ENCODE results near the gene CFAP69.

GRCh38 chr7:90236721-90237289 lies 8.2 kb upstream of the CFAP69 start:
- TF ChIP-seq, protein P1, sequence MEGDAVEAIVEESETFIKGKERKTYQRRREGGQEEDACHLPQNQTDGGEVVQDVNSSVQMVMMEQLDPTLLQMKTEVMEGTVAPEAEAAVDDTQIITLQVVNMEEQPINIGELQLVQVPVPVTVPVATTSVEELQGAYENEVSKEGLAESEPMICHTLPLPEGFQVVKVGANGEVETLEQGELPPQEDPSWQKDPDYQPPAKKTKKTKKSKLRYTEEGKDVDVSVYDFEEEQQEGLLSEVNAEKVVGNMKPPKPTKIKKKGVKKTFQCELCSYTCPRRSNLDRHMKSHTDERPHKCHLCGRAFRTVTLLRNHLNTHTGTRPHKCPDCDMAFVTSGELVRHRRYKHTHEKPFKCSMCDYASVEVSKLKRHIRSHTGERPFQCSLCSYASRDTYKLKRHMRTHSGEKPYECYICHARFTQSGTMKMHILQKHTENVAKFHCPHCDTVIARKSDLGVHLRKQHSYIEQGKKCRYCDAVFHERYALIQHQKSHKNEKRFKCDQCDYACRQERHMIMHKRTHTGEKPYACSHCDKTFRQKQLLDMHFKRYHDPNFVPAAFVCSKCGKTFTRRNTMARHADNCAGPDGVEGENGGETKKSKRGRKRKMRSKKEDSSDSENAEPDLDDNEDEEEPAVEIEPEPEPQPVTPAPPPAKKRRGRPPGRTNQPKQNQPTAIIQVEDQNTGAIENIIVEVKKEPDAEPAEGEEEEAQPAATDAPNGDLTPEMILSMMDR (conservative IDR thresholded peaks at IDR 0.05; ENCODE audit: low read depth in 2 of 2), result no peak
- TF ChIP-seq EZH2 (IDR thresholded peaks at IDR 0.05; ENCODE audit: low read depth, unreplicated experiment) (no peak), EZH2phosphoT487 (IDR thresholded peaks at IDR 0.05; ENCODE audit: unreplicated experiment) (no peak), POLR2AphosphoS5 (IDR thresholded peaks at IDR 0.05; ENCODE audit: low read depth) (no peak), ZNF331 (CRISPR knock-in tag; IDR thresholded peaks at IDR 0.05; ENCODE audit: low read depth) (no peak)

Data from GM23338 (cell line).